Sigmoid colon (tissue), 4 donors: Measurements from ENCODE around the gene BRSK2.

Experiments used
- EP300 ChIP-seq, 4 donors: sonication (generic); formaldehyde crosslinking; IDR thresholded peaks; one replicate each; pipeline ENCODE4 v1.6.1; 2017; ENCODE audit warnings: antibody characterized with exemption in 4 of 4
- POLR2A ChIP-seq, 2 donors: fragments of 450-650 bp; IDR thresholded peaks; one replicate each; pipeline ENCODE4 v1.6.1; 2016; ENCODE audit warnings: antibody characterized with exemption in 2 of 2, mild to moderate bottlenecking in 2 of 2, moderate library complexity in 2 of 2
- POLR2AphosphoS5 ChIP-seq, 4 donors: sonication (generic); formaldehyde crosslinking; IDR thresholded peaks; one replicate each; pipeline ENCODE4 v1.6.1; 2017; ENCODE audit warnings: antibody characterized with exemption in 4 of 4
- TF ChIP-seq, protein P1 (sequence below), 4 experiments: fragments of 450-650 bp in 3 of 4; fragments of 200-600 bp in 1 of 4; IDR thresholded peaks; one replicate each; pipeline ENCODE4 v1.5.1; 2016 to 2019; ENCODE audit warnings: antibody characterized with exemption in 4 of 4, mild to moderate bottlenecking in 3 of 4, moderate library complexity in 2 of 4

DNA sequence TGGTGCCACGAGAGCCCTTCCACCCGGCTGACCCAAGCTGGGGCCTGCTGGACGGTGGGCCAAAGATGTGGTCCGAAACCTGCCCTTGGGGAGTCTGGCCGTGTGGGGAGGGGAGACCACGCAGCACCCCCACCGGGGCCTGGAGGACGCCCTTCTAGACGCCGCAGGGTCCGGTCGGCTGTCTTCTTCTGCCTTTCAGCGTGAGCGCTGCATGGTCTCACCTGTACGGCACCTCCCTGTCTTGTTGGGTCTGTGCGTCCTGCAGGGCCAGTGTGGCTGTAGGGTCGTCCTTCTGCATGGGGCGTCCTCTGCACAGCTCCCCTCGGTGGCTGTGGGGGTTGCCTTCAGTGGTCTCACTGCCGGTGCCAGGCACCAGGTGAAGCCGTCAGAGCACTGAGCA lies 2.8 kb downstream of the BRSK2 start:
- TF ChIP-seq POLR2A (IDR thresholded peaks at IDR 0.05): no peak
- TF ChIP-seq POLR2AphosphoS5 (IDR thresholded peaks at IDR 0.05): no peak
- TF ChIP-seq, protein P1, sequence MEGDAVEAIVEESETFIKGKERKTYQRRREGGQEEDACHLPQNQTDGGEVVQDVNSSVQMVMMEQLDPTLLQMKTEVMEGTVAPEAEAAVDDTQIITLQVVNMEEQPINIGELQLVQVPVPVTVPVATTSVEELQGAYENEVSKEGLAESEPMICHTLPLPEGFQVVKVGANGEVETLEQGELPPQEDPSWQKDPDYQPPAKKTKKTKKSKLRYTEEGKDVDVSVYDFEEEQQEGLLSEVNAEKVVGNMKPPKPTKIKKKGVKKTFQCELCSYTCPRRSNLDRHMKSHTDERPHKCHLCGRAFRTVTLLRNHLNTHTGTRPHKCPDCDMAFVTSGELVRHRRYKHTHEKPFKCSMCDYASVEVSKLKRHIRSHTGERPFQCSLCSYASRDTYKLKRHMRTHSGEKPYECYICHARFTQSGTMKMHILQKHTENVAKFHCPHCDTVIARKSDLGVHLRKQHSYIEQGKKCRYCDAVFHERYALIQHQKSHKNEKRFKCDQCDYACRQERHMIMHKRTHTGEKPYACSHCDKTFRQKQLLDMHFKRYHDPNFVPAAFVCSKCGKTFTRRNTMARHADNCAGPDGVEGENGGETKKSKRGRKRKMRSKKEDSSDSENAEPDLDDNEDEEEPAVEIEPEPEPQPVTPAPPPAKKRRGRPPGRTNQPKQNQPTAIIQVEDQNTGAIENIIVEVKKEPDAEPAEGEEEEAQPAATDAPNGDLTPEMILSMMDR (IDR thresholded peaks at IDR 0.05): no peak
- no peak for TF ChIP-seq EP300 (IDR thresholded peaks at IDR 0.05)
